Measurements from ENCODE around the gene FHL2.

The FHL2 gene

GRCh38 chr2:105377871-105378270 lies 21.0 kb downstream of the FHL2 start:
- no peak for DNase-seq

- DNase-seq, result no peak
Measured at GRCh38 chr2:105376789-105377240, 22.0 kb downstream of the FHL2 start.

- DNase-seq, result no peak
Measured at GRCh38 chr2:105376010-105376409, 22.8 kb downstream of the FHL2 start.

- DNase-seq, result no peak
Measured at GRCh38 chr2:105375001-105375561, 23.8 kb downstream of the FHL2 start.

GRCh38 chr2:105373895-105374401 lies 24.9 kb downstream of the FHL2 start:
- no peak for DNase-seq

GRCh38 chr2:105373344-105373781 lies 25.5 kb downstream of the FHL2 start:
- no peak for DNase-seq

GRCh38 chr2:105371810-105372209 lies 27.0 kb downstream of the FHL2 start:
- DNase-seq, result no peak

- DNase-seq, result no peak
Measured at GRCh38 chr2:105371156-105371555, 27.7 kb downstream of the FHL2 start.

GRCh38 chr2:105369777-105370690 lies 28.8 kb downstream of the FHL2 start:
- DNase-seq, result peak; percentile 72

- DNase-seq, result no peak
Measured at GRCh38 chr2:105368759-105369408, 30.0 kb downstream of the FHL2 start.

- DNase-seq, result no peak
Measured at GRCh38 chr2:105365206-105365605, 33.6 kb downstream of the FHL2 start.

- no peak for DNase-seq
Measured at GRCh38 chr2:105364436-105365139, 34.3 kb downstream of the FHL2 start.

GRCh38 chr2:105362862-105363591 lies 35.8 kb downstream of the FHL2 start:
- DNase-seq, result no peak

- peak; percentile 14 for DNase-seq
Measured at GRCh38 chr2:105361102-105361889, 37.6 kb downstream of the FHL2 start.

- DNase-seq, result no peak
Measured at GRCh38 chr2:105358593-105358992, 40.3 kb downstream of the FHL2 start.

GRCh38 chr2:105357122-105357521 lies 41.7 kb downstream of the FHL2 start:
- DNase-seq, result no peak

- DNase-seq, result no peak
Measured at GRCh38 chr2:105344704-105345345, 54.0 kb downstream of the FHL2 start.

GRCh38 chr2:105339414-105339813 lies 59.4 kb downstream of the FHL2 start:
- no peak for DNase-seq

GRCh38 chr2:105338020-105338385 lies 60.8 kb downstream of the FHL2 start:
- no peak for DNase-seq

- peak; percentile 82 for DNase-seq
Measured at GRCh38 chr2:105337122-105338019, 61.5 kb downstream of the FHL2 start, which contains the start of gene C2orf49. Gene C2orf49, plus strand, starts transcription at chr2:105337540. Its CDS starts 48 bp downstream, at chr2:105337588.
